ENCODE measurements around the gene STARD7.

The STARD7 gene

DNA sequence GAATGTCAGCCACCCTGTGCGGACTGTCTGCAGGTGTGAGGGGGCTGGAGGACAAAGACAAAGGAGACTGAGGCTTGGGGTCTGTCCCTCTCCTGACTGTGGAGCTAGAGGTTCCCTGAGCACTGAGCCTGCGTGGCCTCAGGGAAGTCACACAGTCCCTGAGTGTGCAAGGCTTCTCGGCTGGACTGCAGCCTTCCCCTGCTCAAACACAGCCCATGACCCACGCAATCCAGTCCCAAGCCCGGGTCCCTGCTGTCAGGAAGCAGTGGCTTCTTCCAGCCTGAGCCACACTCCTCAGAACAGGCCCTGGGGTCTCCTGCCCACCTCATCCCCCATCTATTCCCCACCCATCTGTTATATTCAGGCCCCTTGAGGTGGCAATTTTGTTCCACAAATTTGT lies 73.0 kb downstream of the STARD7 start:
- no peak for DNase-seq (ENCODE audit: low spot score)

DNA sequence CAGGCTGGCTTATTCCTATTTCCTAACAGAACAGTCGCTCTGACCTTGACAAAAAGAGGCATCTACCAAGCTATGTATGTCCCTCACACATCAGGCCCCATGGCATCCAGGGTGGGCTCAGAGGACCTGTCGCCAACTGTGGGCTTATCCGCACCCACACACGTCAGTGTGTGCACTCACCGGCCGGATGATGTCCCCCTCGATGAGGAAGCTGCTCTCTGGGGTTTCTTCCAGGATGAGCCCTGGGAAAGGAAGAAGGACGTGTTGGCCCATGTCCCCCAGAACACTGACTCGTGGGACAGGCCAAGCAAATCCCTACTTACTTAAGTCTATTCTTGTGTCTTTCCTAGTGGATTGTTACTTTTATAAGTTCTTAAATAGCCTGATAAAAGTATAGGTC lies 73.5 kb downstream of the STARD7 start:
- DNase-seq (ENCODE audit: low spot score) = no peak

Measured in ecto neural progenitor cell (in vitro differentiated cells).